Kidney capillary endothelial cell (primary cell): ENCODE data around the gene TUBA1C.
"Not testable (repeated sequence)": the region's sequence is repeated elsewhere in the genome, so short reads cannot be mapped to it uniquely, and the experiment has no call there.

Experiments
- DNase-seq: peaks from one replicate; pipeline ENCODE4 v3.0.0-alpha.2; 2018; ENCODE audit warnings: low spot score

Gene TUBA1C

DNA sequence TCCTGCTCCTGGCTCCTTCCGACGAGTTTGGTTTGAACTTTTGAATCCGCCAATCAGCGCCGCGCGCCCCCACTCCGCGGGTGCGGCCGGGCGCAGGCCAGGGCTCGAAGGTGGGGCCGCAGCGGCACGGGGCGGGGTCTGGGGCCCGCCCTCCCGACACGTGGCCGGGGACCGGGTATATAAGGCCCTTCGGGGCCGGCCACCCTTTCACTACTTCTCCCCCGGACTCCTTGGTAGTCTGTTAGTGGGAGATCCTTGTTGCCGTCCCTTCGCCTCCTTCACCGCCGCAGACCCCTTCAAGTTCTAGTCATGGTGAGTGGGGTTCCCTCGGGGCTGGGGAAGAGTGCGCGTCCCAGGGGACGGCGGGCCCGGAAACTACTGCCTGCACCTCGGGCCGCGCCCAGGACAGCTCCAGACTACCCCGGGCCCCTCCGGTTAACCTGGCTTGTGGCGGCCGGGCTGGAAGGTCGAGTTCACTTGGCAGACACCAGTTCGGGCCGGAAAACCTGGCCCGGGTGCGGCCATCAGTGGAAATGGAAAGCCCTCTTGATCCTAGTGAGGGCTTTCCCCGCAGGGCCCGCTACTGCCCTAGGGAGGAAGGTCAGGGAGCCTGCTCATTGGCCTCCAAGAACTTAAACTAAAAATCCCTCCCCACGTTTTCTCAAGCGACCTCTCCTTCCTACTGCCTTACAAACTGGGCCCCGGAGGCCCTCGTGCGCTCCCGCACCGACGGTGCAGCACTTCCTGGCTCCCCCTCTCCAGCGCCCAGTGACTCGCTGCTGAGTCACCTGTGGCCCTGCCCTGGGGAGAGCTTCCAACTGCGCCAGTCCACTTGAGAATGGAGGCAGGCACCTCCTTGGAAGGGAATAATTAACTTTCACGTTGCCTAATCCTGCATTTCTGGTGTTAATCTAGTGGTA is at the start of gene TUBA1C:
Gene TUBA1C, plus strand, starts transcription at position 210 of the 920 bp plus-strand sequence. Its CDS starts 100 bp downstream, at position 310.
- DNase-seq = peak; percentile 95

DNA sequence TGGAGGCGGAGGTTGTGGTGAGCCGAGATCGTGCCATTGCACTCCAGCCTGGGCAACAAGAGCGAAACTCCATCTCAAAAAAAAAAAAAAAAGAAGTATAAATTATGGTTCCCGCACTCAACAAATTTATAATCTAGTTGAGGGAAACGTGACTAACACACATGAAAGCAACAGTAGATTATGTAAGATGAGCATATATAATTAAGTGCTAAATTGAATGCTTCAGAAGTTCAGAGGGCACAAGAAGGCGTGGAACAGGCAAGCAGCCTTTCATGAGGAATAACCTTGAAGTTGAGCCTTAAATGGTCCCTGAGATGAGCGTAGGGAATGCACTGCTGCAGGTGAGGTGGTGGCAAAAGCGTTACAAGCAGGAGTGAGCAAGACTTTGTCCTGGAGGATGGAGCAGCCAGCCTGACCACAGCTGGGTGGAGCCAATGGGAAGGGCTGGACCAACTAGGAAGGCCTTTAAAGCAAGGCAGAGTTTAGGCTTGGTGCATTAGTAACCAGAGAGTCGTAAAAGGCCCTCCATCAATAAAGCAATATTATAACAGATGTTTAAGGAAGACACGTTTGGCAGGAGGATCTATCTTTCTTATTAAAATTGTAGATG is 45.4 kb upstream of the TUBA1C start:
- DNase-seq = no peak

DNA sequence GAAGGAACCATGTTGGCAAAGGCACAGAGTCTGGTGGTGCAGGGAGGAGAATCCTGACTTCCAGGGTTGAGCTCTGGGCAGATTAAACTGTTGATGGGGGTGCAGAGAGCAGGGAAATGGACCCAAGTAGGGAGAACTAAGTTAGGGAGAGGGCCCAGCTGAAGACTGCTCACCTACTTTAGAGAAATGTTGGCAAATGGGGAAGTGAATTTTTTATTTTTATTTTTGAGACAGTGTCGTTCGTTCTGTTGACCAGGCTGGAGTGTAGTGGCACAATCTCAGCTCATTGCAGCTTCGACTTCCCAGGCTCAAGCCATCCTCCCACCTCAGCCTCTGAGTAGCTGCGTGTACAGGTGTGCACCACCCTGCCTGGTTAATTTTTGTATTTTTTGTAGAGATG is 43.9 kb upstream of the TUBA1C start:
- no peak for DNase-seq

DNA sequence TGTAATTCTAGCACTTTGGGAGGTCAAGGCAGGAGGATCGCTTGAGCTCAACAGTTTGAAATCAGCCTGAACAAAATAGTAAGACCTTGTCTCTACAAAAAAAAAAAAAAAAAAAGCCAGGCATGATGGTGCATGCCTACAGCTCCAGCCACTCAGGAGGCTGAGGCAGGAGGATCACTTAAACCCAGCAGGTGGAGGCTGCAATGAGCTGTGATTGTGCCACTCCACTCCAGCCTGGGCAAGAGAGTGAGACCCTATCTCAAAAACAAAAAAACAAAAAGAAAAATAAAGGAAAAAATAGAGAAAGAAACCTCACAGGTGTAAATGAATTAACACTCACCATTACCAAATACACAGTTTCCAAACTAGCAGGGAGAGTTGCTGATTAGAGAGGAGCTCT is 41.8 kb upstream of the TUBA1C start:
- DNase-seq = no peak

DNA sequence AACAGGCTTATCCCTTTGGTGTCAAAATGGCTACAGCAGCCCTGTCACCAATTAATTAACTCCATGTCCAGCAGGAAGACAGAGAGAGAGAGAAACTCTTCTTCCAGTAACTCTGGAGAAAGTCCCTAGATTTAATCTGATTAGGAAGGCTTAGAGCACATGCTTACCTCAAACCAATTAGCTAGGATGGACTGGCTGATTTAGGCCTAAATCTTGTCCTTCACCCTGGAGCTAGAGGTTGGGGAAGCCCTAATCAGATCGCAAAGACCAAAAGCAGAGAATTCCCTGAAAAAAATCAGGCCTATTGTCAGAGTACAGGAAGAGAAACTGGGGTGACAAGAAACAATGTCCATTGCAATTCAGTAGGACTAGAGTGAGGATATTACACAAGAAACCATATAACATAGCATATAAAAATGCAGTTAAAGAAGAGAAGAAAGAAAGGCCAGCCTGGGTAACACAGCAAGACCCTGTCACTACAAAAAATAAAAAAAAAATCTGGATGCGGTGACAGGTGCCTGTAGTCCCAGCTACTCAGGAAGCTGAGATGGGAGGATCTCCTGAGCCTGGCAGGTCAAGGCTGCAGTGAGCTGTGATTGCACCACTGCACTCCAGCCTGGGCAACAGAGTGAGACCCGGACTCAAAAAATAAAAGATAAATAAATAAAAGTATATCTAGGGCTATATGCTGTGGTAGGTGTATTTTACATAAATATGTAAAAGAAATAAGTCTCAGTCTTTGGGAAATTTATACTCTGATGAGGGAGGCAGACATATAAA is 41.1 kb upstream of the TUBA1C start:
- no peak for DNase-seq

DNA sequence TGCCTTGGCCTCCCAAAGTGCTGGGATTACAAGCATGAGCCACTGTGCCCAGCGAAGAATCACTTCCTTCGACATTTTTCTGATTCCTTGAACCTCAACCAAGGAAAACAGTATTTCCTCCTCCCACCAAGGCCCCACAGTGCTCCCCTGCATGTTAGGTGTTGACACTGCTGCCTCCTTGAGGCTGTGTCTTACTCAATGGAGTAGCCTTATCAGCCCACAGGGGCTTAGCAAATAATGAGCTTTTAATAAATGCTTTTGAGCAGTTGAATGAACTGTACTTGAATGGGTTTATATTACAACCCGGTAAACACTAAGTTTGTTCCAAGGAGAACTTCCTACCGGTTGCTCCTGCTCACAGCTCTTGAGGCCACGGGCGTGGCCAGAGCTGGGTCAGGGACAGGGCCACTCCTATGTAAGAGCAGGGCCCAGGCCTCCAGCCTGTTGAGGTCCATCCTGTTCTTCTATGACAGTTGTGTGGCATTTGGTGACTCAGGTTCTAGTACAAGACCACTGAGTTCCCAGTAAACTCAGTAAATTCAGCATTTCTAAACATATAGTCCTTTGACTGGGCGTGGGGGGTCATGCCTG is 39.2 kb upstream of the TUBA1C start:
- no peak for DNase-seq

DNA sequence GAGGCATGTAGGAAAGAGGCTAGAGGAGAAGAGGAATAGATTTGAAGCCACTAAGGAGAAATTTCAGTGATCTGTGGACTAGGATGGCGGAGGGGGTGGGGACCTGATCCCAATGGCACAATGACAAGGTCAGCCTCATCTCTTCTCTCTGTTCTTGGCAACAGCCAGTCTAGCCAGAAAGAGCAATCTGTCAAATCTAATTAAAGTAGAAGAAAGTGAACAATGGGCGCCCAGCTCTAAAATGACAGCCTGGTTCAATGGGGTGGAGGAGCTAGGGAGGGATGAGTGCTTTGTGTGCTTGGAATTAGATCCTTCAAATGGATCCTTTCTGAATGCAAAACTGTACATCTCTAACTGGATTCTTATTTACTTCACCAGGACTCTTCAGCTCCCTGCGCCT is 37.2 kb upstream of the TUBA1C start:
- DNase-seq = no peak

DNA sequence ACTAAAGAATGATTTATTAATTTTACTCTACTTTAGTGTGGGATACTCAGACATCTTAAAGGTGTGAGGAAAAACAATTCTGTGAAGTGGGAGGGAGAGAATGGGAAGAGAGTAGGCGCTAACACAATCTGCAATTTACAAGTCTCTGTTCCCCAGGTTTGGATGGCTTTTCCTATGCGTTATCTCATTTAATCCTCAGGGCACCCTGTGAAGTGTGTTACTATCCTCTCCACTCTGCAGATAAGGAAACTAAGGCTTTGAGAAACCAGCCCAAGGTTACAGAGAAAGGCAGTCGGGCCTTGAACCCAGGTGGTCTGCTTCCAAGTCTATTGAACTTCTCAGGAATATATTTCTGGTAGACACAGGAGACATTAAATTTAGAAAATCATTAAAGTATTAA is 36.2 kb upstream of the TUBA1C start:
- no peak for DNase-seq

DNA sequence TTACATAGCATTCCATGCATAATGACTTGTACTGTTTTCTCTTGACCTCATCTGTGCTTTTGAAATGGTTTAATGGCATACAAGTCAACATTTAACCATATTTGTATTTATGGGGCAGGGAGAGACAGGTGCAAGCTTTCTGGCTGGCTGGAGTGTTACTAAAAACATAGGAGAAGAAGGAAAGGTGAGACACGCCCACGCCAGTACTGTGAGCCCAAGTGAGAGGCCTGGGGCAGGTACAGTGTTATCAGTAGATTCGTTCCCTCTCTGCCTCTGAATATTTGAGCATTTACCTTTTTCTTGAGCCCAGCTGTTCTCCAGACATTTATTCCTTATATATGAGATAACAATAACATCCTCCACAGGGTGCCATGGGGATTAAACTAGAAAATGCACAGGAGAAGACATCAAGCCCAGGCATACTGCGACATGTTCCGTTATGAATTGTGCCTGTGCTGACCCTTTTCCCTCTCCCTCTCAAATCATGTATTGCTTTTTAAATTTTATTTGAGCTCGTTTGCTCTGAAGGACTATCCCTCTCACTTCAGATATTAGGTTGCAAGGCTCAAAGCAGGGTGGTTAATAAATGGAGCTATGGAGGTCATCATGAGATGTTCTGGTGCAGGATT is 34.6 kb upstream of the TUBA1C start:
- DNase-seq = no peak

DNA sequence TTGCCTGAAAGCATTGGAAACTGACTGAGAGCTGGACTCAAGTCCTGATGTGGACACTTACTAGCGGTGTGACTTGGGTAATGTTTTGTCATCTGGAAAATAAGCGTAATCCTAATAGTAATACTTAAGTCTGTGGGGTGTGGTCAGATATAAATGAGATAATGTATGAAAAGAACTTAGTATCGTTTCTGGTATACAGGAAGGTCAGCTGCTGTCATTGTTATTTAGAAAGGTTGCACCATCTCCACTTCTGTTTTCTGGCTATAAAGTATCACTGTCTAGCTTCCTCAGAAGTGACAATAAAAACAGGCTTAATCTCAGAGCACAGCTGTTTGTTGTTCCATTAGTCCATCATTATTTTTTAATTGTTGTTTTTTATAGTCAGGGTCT is 34.1 kb upstream of the TUBA1C start:
- no peak for DNase-seq

DNA sequence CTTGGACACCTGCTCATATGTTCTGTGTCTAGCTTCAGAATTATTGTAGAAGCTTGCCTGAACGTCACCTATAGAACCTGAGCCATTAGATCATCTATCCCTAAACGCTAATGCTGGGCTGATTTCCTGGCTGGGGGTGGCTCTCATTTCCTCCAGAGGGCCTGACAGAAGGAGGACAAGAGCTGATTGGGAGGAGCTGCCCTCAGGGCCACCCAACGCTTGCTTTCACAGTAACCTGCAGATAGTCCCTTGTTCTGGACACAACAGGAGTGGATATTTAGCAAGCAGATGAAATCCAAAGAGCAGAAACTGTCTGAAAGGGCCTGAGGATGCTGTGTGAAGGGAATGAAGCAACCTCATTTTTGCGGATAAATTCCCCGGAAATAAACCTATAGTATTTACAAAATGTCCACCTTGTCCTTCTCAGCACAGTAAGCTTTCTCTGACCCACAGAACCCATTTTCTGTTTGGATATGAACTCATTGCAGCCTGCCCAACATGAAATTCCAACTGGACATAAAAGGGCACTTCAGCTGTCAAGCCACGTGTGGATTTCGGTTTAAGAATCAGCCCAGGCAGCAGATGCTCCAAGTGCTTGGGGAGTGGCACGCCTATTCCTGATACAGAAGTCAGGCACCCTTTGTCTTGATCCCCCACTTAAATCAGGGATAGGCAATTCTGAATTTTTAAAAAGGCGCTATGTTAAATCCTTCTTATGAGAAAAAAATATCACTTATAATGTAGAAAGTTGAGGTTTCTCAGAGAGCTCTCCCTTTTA is 32.8 kb upstream of the TUBA1C start:
- DNase-seq = no peak

DNA sequence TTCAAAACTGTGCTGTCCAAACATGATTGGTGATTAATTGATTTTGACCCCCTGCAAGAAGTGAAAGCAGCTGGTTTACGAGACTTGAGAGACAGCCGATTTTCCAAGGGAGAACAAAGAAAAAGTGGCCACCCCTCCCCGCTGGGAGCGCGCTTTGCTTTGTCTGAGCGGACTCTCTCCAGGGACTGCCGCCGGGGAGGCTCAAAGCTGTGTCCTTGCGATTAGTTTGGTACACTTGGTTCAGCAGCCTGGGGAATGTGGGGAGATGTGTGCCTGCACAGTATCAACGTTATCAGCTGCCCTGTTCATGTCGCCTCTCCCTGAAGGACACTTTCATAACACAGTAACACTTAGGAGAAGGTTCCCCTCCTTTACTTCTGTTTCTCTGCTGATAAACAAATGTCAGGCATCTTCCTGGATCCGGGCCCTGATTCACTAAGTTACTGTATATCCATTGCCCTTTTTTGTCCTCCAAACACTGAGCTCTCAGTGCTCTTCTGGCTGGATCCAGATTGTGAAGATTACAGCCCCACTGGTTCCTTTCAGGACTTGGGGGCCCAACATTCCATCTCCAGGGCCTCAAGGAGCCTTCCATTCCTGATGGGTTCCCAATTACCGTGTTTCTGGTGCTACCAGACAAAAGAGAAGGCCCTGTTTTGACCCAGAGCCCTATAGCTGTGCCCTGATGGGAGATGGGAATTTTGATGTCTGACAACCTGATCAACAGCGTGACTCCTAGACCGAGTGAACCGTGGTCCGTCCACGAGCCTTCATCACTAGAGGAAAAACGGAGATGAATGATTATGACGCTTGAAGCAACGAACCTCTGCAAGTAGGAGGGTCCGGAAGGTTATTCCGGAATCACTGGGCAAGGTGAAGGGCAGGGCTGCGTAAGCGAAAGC is 31.7 kb upstream of the TUBA1C start:
- peak; percentile 50 for DNase-seq

DNA sequence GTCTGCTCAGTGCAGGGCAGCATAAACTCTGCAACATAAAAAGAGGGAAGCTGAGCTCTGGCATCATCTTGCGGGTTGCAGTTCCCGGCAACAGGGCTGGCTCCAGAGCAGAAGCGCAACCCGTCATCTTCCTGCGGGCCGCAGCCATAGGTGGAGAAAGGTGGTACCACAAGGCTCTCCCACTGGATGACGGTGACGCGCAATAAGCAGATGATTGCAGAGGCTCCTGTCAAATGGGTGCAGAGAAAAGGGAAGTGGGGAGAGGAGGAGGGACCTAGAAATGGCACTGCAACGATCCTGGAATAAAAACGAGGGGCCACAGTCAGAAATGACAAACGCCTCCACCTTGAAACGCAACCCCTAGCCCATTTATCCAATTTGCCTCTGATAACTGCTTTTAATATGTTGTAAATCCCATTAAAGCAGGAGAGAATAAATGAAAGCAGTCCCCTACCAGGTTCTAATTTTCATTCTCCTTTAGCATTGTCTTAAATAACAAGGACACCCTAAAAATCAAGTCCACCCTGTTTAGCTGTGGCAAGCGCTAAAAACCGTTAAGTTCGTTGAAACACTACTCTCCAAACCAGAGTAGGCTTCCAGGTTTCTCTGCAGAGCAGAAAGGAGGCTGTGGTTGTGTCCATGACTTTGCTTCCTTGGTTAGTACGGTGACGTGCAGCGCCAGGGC is 30.9 kb upstream of the TUBA1C start:
- no peak for DNase-seq

DNA sequence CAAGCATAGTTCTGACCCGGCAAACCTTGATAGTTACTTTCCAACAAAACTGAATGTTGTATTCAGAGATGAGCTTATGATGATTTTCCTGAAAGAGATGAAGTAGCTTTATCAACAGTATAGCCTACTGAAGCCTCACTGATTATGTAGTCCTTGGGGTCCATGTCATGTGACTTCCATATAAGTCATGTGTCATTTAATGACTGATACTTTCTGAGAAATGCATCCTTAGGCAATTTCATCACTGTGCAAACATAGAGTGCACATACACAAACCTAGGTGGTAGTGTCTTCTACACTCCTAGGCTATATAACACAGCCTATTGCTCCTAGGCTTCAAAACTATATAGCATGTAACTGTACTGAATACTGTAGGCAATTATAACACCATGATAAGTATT is 28.5 kb upstream of the TUBA1C start:
- DNase-seq = no peak

DNA sequence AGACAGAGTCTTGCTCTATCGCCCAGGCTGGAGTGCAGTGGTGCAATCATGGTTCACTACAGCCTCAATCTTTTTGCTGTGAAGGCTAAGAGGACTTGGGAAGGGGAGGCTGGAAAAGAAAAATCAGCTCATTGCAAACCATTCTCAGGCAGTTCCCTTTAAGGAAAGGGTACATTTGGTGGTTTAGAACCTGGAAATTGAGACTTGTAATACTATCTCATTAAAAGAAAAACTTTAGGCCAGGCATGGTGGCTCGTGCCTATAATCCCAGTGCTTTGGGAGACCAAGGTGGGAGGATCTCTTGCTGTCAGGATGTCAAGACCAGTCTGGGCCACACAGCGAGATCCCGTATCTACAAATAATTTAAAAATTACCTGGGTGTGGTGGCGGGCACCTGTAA is 21.3 kb upstream of the TUBA1C start:
- no peak for DNase-seq

DNA sequence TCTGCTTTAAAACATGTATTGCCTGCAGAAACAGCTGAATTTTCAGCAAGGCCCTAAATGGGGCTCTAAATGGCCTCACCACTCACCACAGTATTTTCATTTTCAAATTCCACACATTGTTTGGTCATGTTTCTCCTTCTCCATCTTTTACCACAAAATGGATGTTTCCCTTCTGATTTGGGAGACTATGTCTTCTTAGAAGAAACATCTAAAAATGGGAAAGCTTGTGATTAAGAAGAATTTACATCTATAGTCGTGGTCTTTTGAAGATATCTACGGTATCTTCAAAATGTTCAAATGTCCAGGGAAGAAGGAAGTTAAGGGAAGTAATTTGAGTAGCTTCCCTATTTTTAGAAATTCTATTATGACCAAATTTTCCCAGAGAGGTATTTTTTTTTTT is 20.7 kb upstream of the TUBA1C start:
- DNase-seq = no peak

DNA sequence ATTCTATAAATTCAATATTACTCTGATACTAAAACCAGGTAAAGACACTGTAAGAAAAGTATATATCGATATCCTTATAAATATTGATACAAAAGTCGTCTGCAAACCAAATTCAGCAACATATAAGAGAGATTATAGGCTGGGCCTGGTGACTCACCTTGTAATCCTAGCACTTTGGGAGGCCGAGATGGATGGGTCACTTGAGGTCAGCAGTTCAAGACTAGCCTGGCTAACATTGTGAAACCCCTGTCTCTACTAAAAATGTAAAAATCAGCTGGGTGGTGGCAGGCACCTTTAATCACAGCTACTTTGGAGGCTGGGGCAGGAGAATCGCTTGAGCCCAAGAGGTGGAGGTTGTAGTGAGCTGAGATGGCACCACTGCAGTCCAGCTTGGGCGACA is 13.5 kb upstream of the TUBA1C start:
- DNase-seq = no peak

DNA sequence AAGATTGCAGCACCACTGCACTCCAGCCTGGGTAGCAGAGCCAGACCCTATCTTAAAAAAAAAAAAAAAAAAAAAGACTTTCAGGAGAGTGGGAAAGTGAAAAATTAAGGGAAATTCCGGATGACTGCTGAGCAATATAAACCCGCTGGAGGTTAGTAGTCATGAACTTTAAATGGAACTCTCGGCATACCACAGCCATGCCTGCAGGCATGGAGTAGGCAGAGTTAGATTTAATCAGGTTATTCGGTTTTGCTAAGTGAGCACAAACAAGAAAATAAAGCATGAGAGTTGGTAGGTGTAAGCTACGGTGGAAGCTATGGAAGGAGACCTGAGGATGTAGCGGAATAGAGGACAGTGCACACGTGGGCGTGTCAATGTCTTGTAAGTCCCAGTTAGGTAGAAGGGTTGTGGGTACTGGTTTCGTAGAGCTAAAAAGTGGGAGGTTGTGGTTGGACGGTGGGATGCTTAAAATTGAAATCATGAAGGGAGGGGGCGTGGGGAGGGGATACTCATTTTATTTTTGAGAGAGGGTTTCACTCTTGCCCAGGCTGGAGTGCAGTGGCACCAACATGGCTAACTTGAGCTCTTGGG is 11.8 kb upstream of the TUBA1C start:
- no peak for DNase-seq

DNA sequence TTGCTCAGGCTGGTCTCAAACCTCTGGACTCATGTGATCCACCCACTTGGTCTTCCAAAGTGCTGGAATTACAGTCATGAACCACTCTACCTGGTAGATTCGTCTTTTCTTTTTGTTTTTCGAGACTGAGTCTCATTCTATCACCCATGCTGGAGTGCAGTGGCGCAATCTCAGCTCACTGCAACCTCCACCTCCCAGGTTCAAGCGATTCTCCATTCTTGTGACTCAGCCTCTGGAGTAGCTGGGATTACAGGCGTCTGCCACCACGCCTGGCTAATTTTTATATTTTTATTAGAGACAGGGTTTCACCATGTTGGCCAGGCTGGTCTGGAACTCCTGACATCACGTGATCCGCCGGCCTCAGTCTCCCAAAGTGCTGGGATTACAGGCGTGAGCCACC is 9.4 kb upstream of the TUBA1C start:
- not testable (repeated sequence) for DNase-seq
